ENCODE measurements around the gene PROP1.
"Not testable (repeated sequence)": the region's sequence is repeated elsewhere in the genome, so short reads cannot be mapped to it uniquely, and the experiment has no call there.

DNA sequence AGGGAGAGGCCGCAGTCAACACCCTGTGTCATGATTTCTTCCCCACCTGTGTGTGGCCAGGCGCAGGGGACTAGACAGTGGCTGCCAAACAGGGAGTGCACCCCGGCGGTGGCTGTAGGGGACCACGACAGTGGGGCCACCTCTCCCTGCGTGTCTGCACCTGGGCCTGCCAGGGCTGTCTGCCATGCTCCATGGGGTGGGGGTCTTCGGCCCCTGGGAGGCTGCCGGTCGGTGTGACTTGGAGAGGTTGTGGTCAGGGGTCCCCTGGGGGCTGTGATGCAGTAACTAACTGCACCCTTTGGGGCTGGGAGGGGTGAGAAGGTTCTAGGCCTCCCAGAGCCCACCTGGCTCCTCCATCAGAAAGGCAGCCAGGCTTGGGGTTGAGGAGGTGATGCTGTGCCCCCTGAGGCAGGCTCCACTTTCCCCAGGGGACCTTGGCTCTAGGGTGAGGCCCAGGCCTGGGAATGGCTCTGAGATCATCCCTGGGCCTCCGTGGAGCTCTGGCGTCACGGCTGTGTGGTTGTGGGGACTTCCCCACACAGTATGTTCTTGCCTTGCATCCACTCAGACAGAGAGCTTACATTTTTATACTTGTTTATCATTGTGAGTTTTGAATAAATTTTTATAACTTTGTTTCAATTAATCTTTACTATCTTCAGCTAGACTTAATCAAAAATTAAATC lies 50.3 kb downstream of the PROP1 start:
- TF ChIP-seq POLR2A (IDR thresholded peaks at IDR 0.05; ENCODE audit: low read depth, low read length); POLR2AphosphoS5 (IDR thresholded peaks at IDR 0.05; ENCODE audit: insufficient read depth, low read depth, low read length); GATA2 (IDR thresholded peaks at IDR 0.05; ENCODE audit: insufficient read depth, insufficient read length, low read depth, low read length); MYC (IDR thresholded peaks at IDR 0.05; ENCODE audit: low read depth, low read length); EZH2 (IDR thresholded peaks at IDR 0.05; ENCODE audit: borderline replicate concordance, low read depth, low read length, severe bottlenecking); FOS (IDR thresholded peaks at IDR 0.05; ENCODE audit: borderline replicate concordance, insufficient read depth, low read length): not testable (repeated sequence)
- TF ChIP-seq, protein P1, sequence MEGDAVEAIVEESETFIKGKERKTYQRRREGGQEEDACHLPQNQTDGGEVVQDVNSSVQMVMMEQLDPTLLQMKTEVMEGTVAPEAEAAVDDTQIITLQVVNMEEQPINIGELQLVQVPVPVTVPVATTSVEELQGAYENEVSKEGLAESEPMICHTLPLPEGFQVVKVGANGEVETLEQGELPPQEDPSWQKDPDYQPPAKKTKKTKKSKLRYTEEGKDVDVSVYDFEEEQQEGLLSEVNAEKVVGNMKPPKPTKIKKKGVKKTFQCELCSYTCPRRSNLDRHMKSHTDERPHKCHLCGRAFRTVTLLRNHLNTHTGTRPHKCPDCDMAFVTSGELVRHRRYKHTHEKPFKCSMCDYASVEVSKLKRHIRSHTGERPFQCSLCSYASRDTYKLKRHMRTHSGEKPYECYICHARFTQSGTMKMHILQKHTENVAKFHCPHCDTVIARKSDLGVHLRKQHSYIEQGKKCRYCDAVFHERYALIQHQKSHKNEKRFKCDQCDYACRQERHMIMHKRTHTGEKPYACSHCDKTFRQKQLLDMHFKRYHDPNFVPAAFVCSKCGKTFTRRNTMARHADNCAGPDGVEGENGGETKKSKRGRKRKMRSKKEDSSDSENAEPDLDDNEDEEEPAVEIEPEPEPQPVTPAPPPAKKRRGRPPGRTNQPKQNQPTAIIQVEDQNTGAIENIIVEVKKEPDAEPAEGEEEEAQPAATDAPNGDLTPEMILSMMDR (IDR thresholded peaks at IDR 0.05; ENCODE audit: extremely low read depth in 1 of 2, insufficient read depth in 1 of 2, low read depth in 1 of 2, low read length in 2 of 2), result not testable (repeated sequence)
- TF ChIP-seq, protein P2, sequence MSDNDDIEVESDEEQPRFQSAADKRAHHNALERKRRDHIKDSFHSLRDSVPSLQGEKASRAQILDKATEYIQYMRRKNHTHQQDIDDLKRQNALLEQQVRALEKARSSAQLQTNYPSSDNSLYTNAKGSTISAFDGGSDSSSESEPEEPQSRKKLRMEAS (IDR thresholded peaks at IDR 0.05; ENCODE audit: insufficient read depth, insufficient read length), result not testable (repeated sequence)

Data from endothelial cell of umbilical vein (primary cell).